Sigmoid colon (tissue), 7 donors: ENCODE results near the gene CCNL2. TPM values are rescaled to one million over a fixed set of nuclear protein-coding genes. Genes with fewer than 3 reads are reported as not detected.

ENCODE experiments used
- DNase-seq: peaks from one replicate; pipeline ENCODE4 v3.0.0-alpha.2; 2019
- H3K27ac ChIP-seq, 4 donors: fragments of 200-600 bp; sonication (generic); one replicate each; pipeline ENCODE4 v1.5.1; 2016 to 2019; ENCODE audit warnings: mild to moderate bottlenecking in 1 of 4
- H3K27me3 ChIP-seq, 3 donors: fragments of 200-600 bp; sonication (generic); one replicate each; pipeline ENCODE4 v1.5.1; 2019; ENCODE audit warnings: mild to moderate bottlenecking in 1 of 3
- H3K36me3 ChIP-seq, 4 donors: fragments of 200-600 bp; sonication (generic); one replicate each; pipeline ENCODE4 v1.5.1; 2016 to 2019
- H3K4me1 ChIP-seq, 4 donors: fragments of 200-600 bp; sonication (generic); one replicate each; pipeline ENCODE4 v1.5.1; 2017 to 2019
- H3K4me3 ChIP-seq, 4 donors: fragments of 200-600 bp; sonication (generic); one replicate each; pipeline ENCODE4 v1.5.1; 2017 to 2019; ENCODE audit warnings: mild to moderate bottlenecking in 2 of 4, moderate library complexity in 1 of 4
- H3K9me3 ChIP-seq, 4 donors: fragments of 200-600 bp in 3 of 4; sonication (generic) in 3 of 4; one replicate each; pipeline versions ENCODE4 v1.5.1 to v1.6.1; 2013 to 2019
- CTCF ChIP-seq, 4 experiments: fragments of 450-650 bp in 3 of 4; fragments of 200-600 bp in 1 of 4; IDR thresholded peaks; one replicate each; pipeline ENCODE4 v1.5.1; 2016 to 2019; ENCODE audit warnings: antibody characterized with exemption in 4 of 4, mild to moderate bottlenecking in 3 of 4, moderate library complexity in 2 of 4
- EP300 ChIP-seq, 4 donors: sonication (generic); formaldehyde crosslinking; IDR thresholded peaks; one replicate each; pipeline ENCODE4 v1.6.1; 2017; ENCODE audit warnings: antibody characterized with exemption in 4 of 4
- POLR2A ChIP-seq, 2 donors: fragments of 450-650 bp; IDR thresholded peaks; one replicate each; pipeline ENCODE4 v1.6.1; 2016; ENCODE audit warnings: antibody characterized with exemption in 2 of 2, mild to moderate bottlenecking in 2 of 2, moderate library complexity in 2 of 2
- POLR2AphosphoS5 ChIP-seq, 4 donors: sonication (generic); formaldehyde crosslinking; IDR thresholded peaks; one replicate each; pipeline ENCODE4 v1.6.1; 2017; ENCODE audit warnings: antibody characterized with exemption in 4 of 4
- WGBS, 2 donors: extraction: QIAGEN DNeasy Blood & Tissue Kit; methylation state at CpG; one replicate each; pipeline ENCODE4 v1.1.7; 2013; 5-methylcytosine and 5-hydroxymethylcytosine counted together
- intact Hi-C: fragments of 100-400 bp; cut with DNase I; formaldehyde crosslinking; loops from one replicate; pipeline ENCODE4 v1.15.1; 2023
- polyA plus RNA-seq, 3 donors: library from polyadenylated mRNA; stranded (reverse); fragments of 200-250 nt; gene quantifications; one replicate each; pipeline ENCODE4 v1.2.3, GENCODE V29; 2013
- total RNA-seq, 4 donors: library from RNA; depleted of rRNA; stranded (reverse); fragments of >200 nt; gene quantifications; one replicate each; pipeline ENCODE4 v1.1.0, GENCODE V29; 2016
- donor health status: healthy with polysubstance abuse.
- donor health status: Bipolar disorder and iron deficiency.
- donor health status: healthy.

CCNL2 gene
- total and polyA plus RNA-seq, 7 donors, result 15.0 to 375 (median 139) TPM

GRCh38 chr1:1356796-1357401 is 42.2 kb downstream of the CCNL2 start:
- Histone ChIP-seq H3K4me1 (peaks cover 0 to 89% (median 78%) of the 10 kb centered on the region in 4 donors), H3K9me3 (no peaks in the 10 kb centered on the region), H3K27ac (peak overlapping the region; percentile 86 to 95 (median 94)), H3K4me3 (peak overlapping the region; percentile 65 to 76 (median 68)), H3K27me3 (no peaks in the 10 kb centered on the region), H3K36me3 (peaks cover 7 to 22% (median 11%) of the 10 kb centered on the region in 4 donors)
- DNase-seq, result no peak
- intact Hi-C loops, result no loop called here
- 38 to 57% methylated on average over 26 of the region's 26 CpGs for WGBS, 2 donors
- TF ChIP-seq POLR2A (IDR thresholded peaks at IDR 0.05) (no peak), POLR2AphosphoS5 (IDR thresholded peaks at IDR 0.05) (no peak), CTCF (IDR thresholded peaks at IDR 0.05) (no peak), EP300 (IDR thresholded peaks at IDR 0.05) (no peak)

- Histone ChIP-seq H3K27me3 (no peaks in the 10 kb centered on the region), H3K4me3 (peak overlapping the region; percentile 65 to 76 (median 68)), H3K36me3 (peaks cover 7 to 22% (median 11%) of the 10 kb centered on the region in 4 donors), H3K4me1 (peaks cover 0 to 89% (median 78%) of the 10 kb centered on the region in 4 donors), H3K9me3 (no peaks in the 10 kb centered on the region), H3K27ac (peak overlapping the region; percentile 86 to 95 (median 94))
- intact Hi-C loops, result no loop called here
- TF ChIP-seq POLR2AphosphoS5 (IDR thresholded peaks at IDR 0.05), result no peak
- no peak for TF ChIP-seq CTCF (IDR thresholded peaks at IDR 0.05)
- TF ChIP-seq EP300 (IDR thresholded peaks at IDR 0.05), result no peak
- TF ChIP-seq POLR2A (IDR thresholded peaks at IDR 0.05), result no peak
- WGBS, 2 donors, result 19 to 47% methylated on average over 8 of the region's 8 CpGs
- no peak for DNase-seq
Measured at GRCh38 chr1:1356166-1356795, 42.9 kb downstream of the CCNL2 start.

- intact Hi-C loops, result no loop called here
- DNase-seq, result no peak
- TF ChIP-seq EP300 (IDR thresholded peaks at IDR 0.05), result no peak
- TF ChIP-seq POLR2AphosphoS5 (IDR thresholded peaks at IDR 0.05), result no peak
- TF ChIP-seq CTCF (IDR thresholded peaks at IDR 0.05), result no peak
Measured at GRCh38 chr1:1355416-1355815, 43.7 kb downstream of the CCNL2 start.

GRCh38 chr1:1354271-1355247 is 44.6 kb downstream of the CCNL2 start:
- 35 to 52% methylated on average over 116 of the region's 116 CpGs for WGBS, 2 donors

More at GRCh38 chr1:1355416-1355815, 43.7 kb downstream of the CCNL2 start:
- Histone ChIP-seq H3K27ac (peak overlapping the region; percentile 61 to 95 (median 94)), H3K4me3 (peak overlapping the region; percentile 14 to 69 (median 46)), H3K4me1 (peaks cover 0 to 81% (median 71%) of the 10 kb centered on the region in 4 donors), H3K9me3 (no peaks in the 10 kb centered on the region), H3K27me3 (no peaks in the 10 kb centered on the region), H3K36me3 (peaks cover 7 to 22% (median 11%) of the 10 kb centered on the region in 4 donors)
- 9 to 11% methylated on average over 52 of the region's 52 CpGs for WGBS, 2 donors

More at GRCh38 chr1:1354271-1355247, 44.6 kb downstream of the CCNL2 start:
- no peaks in the 10 kb centered on the region for H3K9me3 ChIP-seq
- TF ChIP-seq POLR2AphosphoS5 (IDR thresholded peaks at IDR 0.05) (no peak), EP300 (IDR thresholded peaks at IDR 0.05) (no peak), POLR2A (IDR thresholded peaks at IDR 0.05) (no peak), CTCF (IDR thresholded peaks at IDR 0.05) (no peak)
- intact Hi-C loops, result no loop called here
- no peaks in the 10 kb centered on the region for H3K27me3 ChIP-seq
- peak overlapping the region; percentile 61 to 95 (median 94) for H3K27ac ChIP-seq
- H3K4me1 ChIP-seq, result peaks cover 0 to 72% (median 62%) of the 10 kb centered on the region in 4 donors
- peaks cover 7 to 22% (median 11%) of the 10 kb centered on the region in 4 donors for H3K36me3 ChIP-seq
- H3K4me3 ChIP-seq, result peak overlapping the region in 3 of 4 donors; percentile 27 to 69 (median 65)
- DNase-seq, result no peak
